HepG2 (cell line): ENCODE results near the gene DLG4. TPM values are rescaled to one million over a fixed set of nuclear protein-coding genes. Genes with fewer than 3 reads are reported as not detected.

Experiments used
- AKAP8 ChIP-seq: sonication (generic); formaldehyde crosslinking; IDR thresholded peaks from 2 replicates; pipeline ENCODE4 v1.5.1; 2020; ENCODE audit warnings: mild to moderate bottlenecking, missing genetic modification reagents
- EHMT2 ChIP-seq: fragments of 200-600 bp; sonication (generic); IDR thresholded peaks from 2 replicates; pipeline ENCODE4 v1.7.0; 2017; ENCODE audit warnings: antibody characterized with exemption, low read depth, low read length, borderline replicate concordance
- GRHL1 ChIP-seq: sonication (generic); formaldehyde crosslinking; conservative IDR thresholded peaks from 2 replicates; pipeline ENCODE4 v1.8.0; 2022; ENCODE audit warnings: missing genetic modification reagents
- HMGXB4 ChIP-seq, 2 experiments: sonication (generic) in 1 of 2; formaldehyde crosslinking in 1 of 2; IDR thresholded peaks; 2 replicates each; pipeline versions ENCODE4 v1.4.0 to v1.6.1; 2018 to 2020; ENCODE audit warnings: missing genetic modification reagents in 2 of 2, borderline replicate concordance in 1 of 2, low read depth in 1 of 2, mild to moderate bottlenecking in 1 of 2, missing biosample characterization in 1 of 2
- MAX ChIP-seq: IDR thresholded peaks from 2 replicates; pipeline ENCODE4 v1.6.1; 2012; ENCODE audit warnings: inconsistent platforms
- PBX3 ChIP-seq: sonication (generic); formaldehyde crosslinking; IDR thresholded peaks from 2 replicates; pipeline ENCODE4 v1.8.1; 2023; ENCODE audit warnings: missing genetic modification reagents, inconsistent platforms, borderline replicate concordance
- TBX2 ChIP-seq: sonication (generic); formaldehyde crosslinking; IDR thresholded peaks from 2 replicates; pipeline ENCODE4 v1.5.0; 2020; ENCODE audit warnings: missing genetic modification reagents, mild to moderate bottlenecking, borderline replicate concordance
- TEAD3 ChIP-seq: optimal IDR thresholded peaks from 2 replicates; pipeline ENCODE3; 2016; ENCODE audit warnings: borderline replicate concordance
- ZBTB2 ChIP-seq: sonication (generic); formaldehyde crosslinking; IDR thresholded peaks from 2 replicates; pipeline ENCODE4 v1.8.0; 2022; ENCODE audit warnings: low read depth, missing genetic modification reagents
- ZNF235 ChIP-seq: sonication (generic); formaldehyde crosslinking; IDR thresholded peaks from 2 replicates; pipeline ENCODE4 v1.8.1; 2023; ENCODE audit warnings: mild to moderate bottlenecking, missing genetic modification reagents, borderline replicate concordance
- ZNF276 ChIP-seq: sonication (generic); formaldehyde crosslinking; IDR thresholded peaks from 2 replicates; pipeline ENCODE4 v1.4.0; 2020; ENCODE audit warnings: mild to moderate bottlenecking, low read depth, missing genetic modification reagents
- ZNF431 ChIP-seq: sonication (generic); formaldehyde crosslinking; IDR thresholded peaks from 2 replicates; pipeline ENCODE4 v1.9.0; 2022; ENCODE audit warnings: missing genetic modification reagents, low read depth, mild to moderate bottlenecking, borderline replicate concordance
- ZNF629 ChIP-seq: sonication (generic); formaldehyde crosslinking; conservative IDR thresholded peaks from 2 replicates; pipeline ENCODE4 v1.5.0; 2020; ENCODE audit warnings: missing genetic modification reagents
- ZNF691 ChIP-seq: sonication (generic); formaldehyde crosslinking; IDR thresholded peaks from 2 replicates; pipeline ENCODE4 v1.4.0; 2020; ENCODE audit warnings: missing genetic modification reagents, low read depth, mild to moderate bottlenecking, borderline replicate concordance
- ZSCAN21 ChIP-seq: sonication (generic); formaldehyde crosslinking; IDR thresholded peaks from 2 replicates; pipeline ENCODE4 v1.8.0; 2022; ENCODE audit warnings: mild to moderate bottlenecking, missing genetic modification reagents, moderate library complexity, borderline replicate concordance
- polyA plus RNA-seq, 8 experiments: library from polyadenylated mRNA; depleted of rRNA in 3 of 8; stranded (reverse) in 7 of 8; unstranded in 1 of 8; fragments of >200 nt; fragmentation: Illumina TruSeq in 4 of 8; extraction: Trizol in 4 of 8; gene quantifications; 2 replicates each; pipeline versions ENCODE4 v1.2.1 to v1.2.3, GENCODE V29; 2011 to 2016; ENCODE audit warnings: low read depth in 4 of 8, missing spikeins in 1 of 8, mixed read lengths in 1 of 8; ENCODE audit not compliant: insufficient read depth in 1 of 8
- total RNA-seq, 5 experiments: library from RNA; depleted of rRNA; stranded (reverse); fragments of >200 nt; fragmentation: Illumina TruSeq; extraction: Trizol; gene quantifications; 2 replicates each; pipeline ENCODE4 v1.2.3, GENCODE V29; 2016; ENCODE audit warnings: low read depth in 1 of 5

The DLG4 gene
- total and polyA plus RNA-seq, 2 of the 13 experiments (the other 11 are each of a cell fraction or from before 2014, with no cell fraction given) = 0.71 to 4.3 TPM

GRCh38 chr17:7179317-7180254 lies 40.0 kb downstream of the DLG4 start, which contains the start of gene ASGR1 (continued):
- TF ChIP-seq ZNF691 (CRISPR knock-in tag) = peak; percentile 30; the same call in 1 of the 2 replicates
- peak; percentile 89; the same call in 1 of the 2 replicates for TF ChIP-seq ZNF235 (CRISPR knock-in tag)
- TF ChIP-seq ZNF276 (CRISPR knock-in tag) = 0 out of 2 replicates have a peak, but pooled peaks have one; percentile 35
- peak; percentile 84; the same call in 1 of the 2 replicates for TF ChIP-seq AKAP8 (CRISPR knock-in tag)
- peak; percentile 74 to 83; a peak in 3 of 4 replicates for TF ChIP-seq HMGXB4 (CRISPR knock-in tag; IDR thresholded peaks at IDR 0.05; ENCODE audit: borderline replicate concordance in 1 of 2, low read depth in 1 of 2)
- TF ChIP-seq PBX3 (CRISPR knock-in tag) = no peak
- no peak for TF ChIP-seq EHMT2
- peak; percentile 81; the same call in 1 of the 2 replicates for TF ChIP-seq ZSCAN21
- TF ChIP-seq ZNF431 (CRISPR knock-in tag) = peak; percentile 49; the same call in 1 of the 2 replicates
- TF ChIP-seq ZBTB2 (CRISPR knock-in tag) = peak; percentile 46; the same call in 1 of the 2 replicates
- peak; percentile 82 for TF ChIP-seq TEAD3 (CRISPR knock-in tag)
- TF ChIP-seq TBX2 (CRISPR knock-in tag) = peak; percentile 86; the same call in 1 of the 2 replicates
- TF ChIP-seq ZNF629 (CRISPR knock-in tag) = peak; percentile 100
- TF ChIP-seq GRHL1 (CRISPR knock-in tag) = no peak
- peak; percentile 49 for TF ChIP-seq MAX
